GM18870 (cell line): ENCODE results near the gene TMED3.
"Not testable (repeated sequence)": the region's sequence is repeated elsewhere in the genome, so short reads cannot be mapped to it uniquely, and the experiment has no call there.

Source experiments
- ATAC-seq: cut with Tn5 transposase; IDR thresholded peaks from one replicate; pipeline ENCODE4 v1.9.1; 2021; ENCODE audit warnings: moderate library complexity; ENCODE audit not compliant: unreplicated experiment

TMED3 gene

DNA sequence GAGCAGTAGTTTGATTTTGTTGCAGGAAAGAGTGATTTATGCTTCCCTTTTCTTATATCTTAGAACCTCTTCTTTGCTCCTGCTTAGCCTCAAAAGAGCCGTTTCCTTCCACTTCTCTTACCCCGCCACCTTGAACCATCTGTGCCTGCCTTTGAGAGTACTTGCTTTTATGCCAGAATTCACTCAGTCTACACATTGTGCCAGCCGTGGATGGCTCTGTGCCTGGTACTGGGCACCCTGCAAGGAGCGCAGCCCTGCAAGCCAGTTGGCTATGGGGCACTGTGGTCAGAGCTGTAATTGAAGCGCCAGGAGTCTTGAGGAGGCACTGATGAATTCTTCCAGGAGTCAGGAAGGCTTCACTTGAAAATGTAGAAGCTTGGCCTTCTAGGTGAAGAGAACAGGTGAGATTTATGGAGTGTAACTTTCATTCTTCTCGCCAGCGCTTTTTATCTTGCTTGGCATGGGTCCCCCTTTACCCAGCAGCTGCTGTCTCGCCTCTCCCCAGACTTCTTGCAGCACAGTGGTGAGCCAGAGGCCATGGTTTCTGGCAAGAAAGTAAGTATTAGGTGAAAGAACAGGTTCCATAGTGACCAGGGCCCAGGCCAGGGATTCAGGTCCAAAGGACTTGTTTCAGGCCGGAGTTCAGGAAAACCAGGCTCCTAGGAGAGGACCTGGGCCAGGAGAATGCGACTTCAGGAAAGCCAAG, 4.9 kb downstream of the TMED3 start:
- no peak for ATAC-seq

DNA sequence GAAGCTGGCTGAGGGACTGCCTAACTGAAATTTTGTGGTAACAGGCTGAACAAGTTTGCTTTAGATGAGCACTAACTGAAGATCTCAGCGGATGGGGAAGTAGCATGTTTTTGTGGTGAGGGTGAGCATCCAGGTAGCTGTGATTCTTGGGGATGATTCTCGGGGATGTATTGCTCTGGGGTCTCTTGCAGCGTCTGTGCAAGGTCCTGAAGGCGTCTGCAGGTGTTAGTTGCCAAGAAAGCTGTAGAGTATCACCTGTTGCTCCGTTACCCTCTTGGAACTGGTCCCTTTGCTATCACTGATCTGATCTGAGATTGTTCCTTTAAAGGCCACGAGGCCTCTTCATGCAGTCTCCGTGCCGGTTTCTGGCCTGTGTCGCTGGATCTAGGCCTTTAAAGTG, 6.0 kb downstream of the TMED3 start:
- ATAC-seq, result no peak

DNA sequence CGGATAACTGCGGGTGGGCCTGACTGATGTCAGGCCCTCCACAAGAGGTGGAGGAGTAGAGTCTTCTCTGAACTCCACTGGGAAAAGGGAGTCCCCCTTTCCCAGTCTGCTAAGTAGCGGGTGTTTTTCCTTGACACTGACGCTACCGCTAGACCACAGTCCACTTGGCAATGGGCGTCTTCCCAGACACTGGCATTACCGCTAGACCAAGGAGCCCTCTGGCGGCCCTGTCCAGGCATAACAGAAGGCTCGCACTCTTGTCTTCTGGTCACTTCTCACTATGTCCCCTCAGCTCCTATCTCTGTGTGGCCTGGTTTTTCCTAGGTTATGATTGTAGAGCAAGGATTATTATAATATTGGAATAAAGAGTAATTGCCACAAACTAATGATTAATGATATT, 9.1 kb downstream of the TMED3 start:
- ATAC-seq, result not testable (repeated sequence)

DNA sequence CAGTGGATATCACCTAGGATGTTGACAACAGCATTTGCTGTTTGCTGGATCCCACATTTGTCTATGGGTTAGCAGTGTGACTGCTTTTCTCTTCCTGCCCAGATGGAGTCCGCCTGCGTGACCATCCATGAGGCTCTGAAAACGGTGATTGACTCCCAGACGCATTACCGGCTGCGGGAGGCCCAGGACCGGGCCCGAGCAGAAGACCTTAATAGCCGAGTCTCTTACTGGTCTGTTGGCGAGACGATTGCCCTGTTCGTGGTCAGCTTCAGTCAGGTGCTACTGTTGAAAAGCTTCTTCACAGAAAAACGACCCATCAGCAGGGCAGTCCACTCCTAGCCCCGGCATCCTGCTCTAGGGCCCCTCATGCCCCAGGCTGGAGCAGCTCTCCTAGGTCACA, 11.0 kb downstream of the TMED3 start:
- no peak for ATAC-seq

DNA sequence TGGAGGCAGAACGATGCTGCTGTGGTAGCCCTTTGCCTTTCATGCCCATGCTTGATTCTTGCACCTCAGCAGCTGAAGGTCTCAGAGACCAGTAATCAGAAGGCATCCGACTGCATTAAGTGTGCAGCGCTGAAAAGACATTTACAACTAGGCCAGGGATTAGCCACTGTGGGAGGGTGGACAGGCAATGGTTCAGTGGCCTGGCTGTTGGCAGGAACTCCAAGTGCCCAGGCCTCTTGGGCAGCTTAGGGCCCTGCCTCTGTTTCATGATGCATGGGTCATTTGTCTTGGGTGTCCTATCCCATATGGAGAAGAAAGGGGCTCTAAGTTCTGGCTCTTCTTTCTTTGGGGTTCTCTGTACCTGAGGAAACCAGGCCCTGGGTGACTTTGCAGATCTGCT, 11.4 kb downstream of the TMED3 start:
- no peak for ATAC-seq

GRCh38 chr15:79322945-79323344, 12.0 kb downstream of the TMED3 start:
- ATAC-seq, result no peak

GRCh38 chr15:79329171-79329611, 18.3 kb downstream of the TMED3 start:
- ATAC-seq, result no peak

GRCh38 chr15:79332824-79333510, 22.1 kb downstream of the TMED3 start:
- no peak for ATAC-seq

- ATAC-seq, result no peak
Measured at GRCh38 chr15:79337591-79337990, 26.7 kb downstream of the TMED3 start.

- no peak for ATAC-seq
Measured at GRCh38 chr15:79339588-79340314, 28.8 kb downstream of the TMED3 start.

- no peak for ATAC-seq
Measured at GRCh38 chr15:79340315-79340602, 29.3 kb downstream of the TMED3 start.

DNA sequence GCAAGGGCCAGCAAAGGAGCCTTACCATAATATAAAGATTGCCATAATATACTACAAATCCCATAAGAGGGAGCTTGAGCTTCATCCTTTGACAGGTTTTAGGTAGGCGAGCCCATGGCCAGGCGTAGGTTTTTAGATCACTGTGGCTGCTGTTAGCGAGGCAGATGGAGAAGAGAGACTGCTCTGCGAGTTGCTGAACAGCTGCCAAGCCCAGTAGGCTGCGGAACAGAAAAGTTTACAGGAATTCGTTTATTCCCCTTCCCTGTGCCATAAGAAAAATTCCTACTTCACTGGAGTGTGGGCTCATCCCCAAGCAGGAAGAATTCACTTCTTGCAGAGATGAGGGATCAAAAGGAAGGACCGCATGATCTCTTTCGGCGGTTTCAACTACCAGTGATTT, 30.5 kb downstream of the TMED3 start:
- ATAC-seq, result no peak

DNA sequence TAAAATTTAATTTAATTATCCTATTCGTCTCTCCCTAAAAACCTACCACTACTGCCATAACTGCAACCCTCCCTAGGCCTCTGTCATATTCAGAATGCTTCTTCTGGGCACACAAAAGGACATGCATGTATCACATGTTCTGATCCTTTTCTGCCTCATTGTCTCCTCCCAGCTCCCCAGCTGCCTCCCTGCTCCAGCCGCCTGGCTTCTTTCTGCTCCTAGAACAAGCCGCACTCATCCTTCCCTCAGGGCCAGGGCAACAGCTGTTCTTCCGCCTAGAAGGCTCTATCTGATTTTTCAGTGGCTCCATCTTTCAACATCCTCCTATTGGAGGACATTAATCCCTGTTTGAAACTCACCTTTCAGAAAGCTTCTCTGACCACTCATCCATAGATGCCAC, 38.6 kb downstream of the TMED3 start:
- no peak for ATAC-seq

GRCh38 chr15:79352206-79352605, 41.3 kb downstream of the TMED3 start:
- no peak for ATAC-seq

DNA sequence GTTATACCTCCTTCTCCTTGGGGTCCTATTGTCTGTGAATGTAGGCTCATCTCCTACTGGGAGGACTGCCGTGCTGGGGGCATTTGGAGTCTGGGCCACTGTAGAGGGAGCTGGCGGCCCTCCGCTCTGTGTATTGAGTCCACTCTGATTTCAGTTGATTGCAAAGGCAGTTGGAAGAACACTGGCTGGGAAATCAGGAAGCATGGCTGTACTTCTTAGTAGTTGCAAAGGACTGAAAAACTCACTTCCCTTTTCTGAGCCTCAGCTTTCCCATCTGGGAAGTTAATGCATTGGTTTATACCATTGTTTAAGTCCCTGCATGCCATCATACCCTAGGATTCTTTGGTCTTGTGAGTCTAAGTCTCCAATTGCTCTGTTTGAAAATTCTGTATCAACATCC, 46.7 kb downstream of the TMED3 start:
- ATAC-seq, result no peak

DNA sequence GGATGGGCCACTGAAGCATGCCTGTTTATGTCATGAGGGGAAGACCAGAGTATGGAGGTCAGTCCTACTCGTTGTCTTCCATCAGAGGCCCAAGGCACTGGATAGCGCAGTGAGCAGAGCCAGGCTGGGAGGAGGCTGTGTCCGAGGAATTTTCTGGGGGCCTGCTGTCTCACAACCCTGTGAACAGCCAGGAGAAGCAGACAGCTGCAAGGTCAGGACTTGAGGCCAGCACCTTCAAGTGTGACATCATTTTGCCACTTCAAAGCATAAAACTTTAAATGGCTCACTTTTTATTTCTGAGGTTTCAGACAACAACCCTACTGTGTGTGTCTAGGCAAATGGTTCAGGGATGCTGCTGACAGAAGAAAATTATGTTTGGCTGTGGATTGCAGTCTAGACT, 47.2 kb downstream of the TMED3 start:
- ATAC-seq, result no peak

DNA sequence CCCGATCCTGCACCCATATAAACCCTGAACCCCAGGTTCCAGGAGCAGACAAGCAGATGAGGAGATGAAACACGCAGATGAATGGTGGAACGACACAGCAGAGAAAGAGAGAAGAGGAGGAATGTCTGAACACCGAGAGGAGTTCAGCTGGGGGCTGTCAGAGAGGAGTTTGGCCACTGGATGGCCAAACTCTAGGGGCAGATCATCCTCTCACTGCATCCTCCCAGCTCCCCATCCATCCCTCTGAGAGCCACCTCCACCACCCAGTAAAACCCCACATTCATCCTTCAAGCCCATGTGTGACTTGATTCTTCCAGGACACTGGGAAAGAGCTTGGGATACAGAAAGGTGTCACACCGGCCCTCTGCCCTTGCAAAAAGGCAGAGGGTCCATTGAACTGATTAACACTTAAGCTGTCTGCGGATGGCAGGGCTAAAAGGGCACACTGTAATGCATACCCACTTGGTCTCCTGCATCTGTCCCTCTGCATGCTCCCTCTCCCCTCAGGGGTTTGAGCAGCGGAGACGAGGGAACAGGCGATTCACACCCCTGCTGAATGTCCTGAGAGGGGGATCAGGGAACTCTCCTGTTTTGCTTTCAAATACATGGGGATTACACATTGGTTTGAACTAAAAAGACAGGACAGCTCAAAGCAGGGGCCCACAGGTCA, 53.8 kb downstream of the TMED3 start:
- ATAC-seq, result no peak

DNA sequence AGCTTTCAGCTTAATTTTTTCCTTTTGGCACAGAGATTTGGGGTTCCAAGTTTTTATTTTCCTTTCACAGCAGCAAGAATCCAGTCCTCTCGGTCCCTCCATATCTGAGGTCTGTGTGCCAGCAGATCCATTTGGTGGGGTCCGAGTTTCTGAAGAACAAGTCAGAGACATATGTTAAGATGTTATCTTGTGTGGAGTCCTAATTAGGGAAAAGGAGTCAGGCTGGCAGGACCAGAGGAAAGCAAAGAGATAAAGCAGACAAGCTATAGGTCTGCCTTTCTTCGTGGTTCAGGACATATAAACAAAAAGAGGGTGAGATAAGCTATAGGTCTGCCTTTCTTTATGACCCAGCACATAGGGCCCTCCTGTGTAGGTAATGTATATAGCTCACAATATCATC, 54.9 kb downstream of the TMED3 start:
- no peak for ATAC-seq

GRCh38 chr15:79366691-79367090, 55.8 kb downstream of the TMED3 start:
- no peak for ATAC-seq

GRCh38 chr15:79370716-79371115, 59.8 kb downstream of the TMED3 start:
- ATAC-seq, result no peak

GRCh38 chr15:79371591-79371990, 60.7 kb downstream of the TMED3 start:
- no peak for ATAC-seq

- ATAC-seq, result no peak
Measured at GRCh38 chr15:79372428-79372827, 61.5 kb downstream of the TMED3 start.
